NCI-H146 (cell line): Measurements from ENCODE around the gene GRK5.
A peak's percentile ranks its signal among the peaks of the same experiment; 100 is the strongest.
"Not testable (repeated sequence)": the region's sequence is repeated elsewhere in the genome, so short reads cannot be mapped to it uniquely, and the experiment has no call there.

Source experiments
- DNase-seq: peaks from one replicate; lab custom pipeline; 2025; lab: John Stamatoyannopoulos, UW

The GRK5 gene

DNA sequence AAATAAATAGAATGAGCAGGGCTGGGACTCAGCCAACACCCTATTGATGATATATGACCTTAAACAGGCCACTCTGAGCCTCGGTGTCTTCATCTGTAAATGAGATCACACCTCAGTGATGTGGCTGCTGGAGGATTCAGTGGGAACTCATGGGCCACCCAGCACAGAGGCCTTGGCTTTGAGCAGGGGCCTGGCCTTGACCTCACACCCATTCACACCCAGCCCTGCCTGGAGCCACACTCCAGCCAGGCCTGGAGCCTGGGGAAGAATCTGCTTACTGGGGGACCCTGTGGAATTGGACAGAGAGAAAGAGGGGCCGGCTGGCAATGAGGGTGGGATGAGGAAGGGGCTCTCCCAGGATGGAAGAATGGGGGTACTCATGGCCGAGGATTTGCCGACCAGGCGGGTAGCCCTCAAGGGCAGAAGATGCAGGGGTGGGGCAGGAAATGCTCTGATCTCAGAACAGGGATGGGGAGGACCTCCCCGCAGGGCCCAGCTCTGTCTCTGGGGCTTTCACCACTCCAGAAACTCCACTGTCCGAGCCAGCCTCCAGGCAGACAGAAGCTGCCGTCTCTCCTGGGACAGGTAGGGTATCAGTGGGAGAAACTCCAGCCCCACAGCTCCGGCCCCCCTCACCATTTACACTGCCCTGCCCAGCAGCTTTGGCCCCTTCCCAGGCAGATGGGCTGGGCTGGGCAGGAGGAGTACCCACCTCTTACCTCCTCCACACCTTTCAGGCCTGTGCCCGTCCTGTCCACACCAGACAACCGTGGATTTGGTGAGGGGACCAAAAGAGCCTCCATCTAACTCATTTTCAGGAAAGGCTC is 253.2 kb downstream of the GRK5 start:
- no peak for DNase-seq

DNA sequence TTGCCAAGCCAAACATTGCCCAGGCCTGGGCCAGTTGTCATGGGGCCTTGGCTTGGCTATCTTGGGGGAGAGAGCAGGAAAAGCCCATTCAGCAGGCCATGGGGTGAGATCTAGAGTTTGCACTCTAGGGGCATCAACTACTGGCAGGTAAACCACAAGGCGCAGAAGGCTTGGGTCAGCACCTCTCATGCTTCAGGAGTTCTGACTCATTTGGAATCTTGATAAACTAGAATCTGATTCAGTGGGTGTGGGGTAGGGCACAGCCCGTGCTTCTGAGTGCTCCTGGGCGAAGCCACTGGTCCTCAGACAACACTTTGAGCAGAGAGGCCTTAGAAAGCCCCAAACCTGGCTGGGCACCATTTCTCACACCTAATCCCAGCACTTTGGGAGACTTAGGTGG is 254.0 kb downstream of the GRK5 start:
- DNase-seq, result no peak

DNA sequence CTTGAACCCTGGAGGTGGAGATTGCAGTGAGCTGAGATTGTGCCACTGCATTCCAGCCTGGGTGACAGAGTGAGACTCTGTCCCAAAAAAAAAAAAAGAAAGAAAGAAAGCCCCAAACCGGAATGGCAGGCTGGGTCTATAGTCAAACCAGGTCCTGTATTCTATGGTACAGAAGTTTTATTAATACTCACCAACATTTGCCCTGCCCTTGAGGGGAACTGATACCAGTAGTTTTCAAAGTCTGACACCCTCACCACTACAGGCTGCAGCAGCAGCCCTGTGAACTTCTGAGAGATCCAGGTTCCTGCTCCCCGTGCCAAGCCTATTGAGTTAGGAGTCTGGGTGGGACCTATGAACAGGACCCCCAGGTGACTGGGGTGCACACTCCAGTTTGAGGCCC is 254.6 kb downstream of the GRK5 start:
- no peak for DNase-seq

DNA sequence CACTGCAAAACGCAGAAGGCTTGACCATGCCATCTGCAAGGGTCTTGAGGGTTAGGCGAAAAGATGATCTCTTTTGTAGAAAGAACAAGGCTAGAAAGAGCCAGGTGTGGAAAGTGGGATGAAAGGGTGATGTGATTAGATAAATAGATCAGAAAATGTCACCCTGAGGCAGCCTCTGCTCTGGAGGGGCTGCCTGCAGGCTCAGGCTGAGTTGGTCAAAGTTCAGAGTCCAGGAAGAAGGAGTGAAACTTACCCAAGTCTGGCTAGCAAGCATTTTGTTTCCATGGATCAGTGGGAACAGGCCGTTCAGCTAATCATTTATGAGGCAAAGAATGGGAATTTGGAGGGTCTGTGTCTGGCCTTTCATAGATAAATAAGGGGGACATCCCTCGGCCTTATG is 255.4 kb downstream of the GRK5 start:
- DNase-seq, result no peak

DNA sequence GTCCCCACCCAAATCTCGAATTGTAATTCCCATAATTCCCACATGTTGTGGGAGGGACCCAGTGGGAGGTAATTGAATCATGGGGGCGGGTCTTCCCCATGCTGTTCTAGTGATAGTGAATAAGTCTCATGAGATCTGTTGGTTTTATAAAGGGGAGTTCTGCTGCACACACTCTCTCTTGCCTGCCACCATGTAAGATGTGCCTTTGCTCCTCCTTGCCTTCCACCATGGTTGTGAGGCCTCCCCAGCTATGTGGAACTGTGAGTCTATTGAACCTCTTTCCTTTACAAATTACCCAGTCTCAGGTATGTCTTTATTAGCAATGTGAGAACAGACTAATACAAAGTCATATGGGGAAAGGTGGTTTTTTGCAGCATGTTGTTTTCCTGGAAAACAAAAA is 255.8 kb downstream of the GRK5 start:
- DNase-seq, result not testable (repeated sequence)

DNA sequence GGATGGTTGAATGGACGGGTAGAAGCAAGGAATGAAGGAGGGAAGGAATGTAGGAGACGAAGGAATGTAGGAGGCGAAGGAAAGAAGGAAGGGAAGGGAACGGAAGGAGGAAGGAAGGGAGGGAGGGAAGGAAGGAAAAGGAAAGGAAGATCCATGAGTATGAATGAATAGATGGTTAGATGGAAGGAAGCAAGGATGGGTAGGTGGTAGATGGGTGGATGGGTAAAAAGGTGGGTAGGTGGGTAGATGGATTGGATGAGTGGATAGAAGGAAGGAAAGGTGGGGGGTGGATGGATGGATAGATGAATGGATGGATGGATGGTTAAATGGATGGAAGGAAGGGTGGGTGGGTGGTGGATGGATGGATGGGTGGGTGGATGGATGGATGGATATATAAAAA is 257.7 kb downstream of the GRK5 start:
- DNase-seq, result no peak

DNA sequence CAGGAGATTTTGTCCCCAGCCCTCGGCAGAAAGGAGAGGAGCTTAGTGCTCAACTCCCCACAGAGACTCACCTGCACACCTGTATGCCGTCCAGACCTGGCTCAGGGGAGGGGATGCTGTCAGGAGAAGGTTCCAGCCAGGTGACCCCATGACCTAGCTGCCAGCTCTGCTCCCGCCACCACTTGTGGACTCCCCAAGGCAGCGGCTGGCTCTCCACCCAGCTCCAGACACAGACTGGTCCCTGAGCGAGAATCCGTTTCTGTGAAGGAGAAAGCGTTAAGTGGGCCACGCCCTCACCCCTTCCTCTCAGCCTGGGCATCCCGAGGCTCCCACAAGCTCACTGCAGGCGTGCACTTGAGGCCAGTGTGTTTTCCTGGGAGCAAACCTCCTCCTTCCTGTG is 258.7 kb downstream of the GRK5 start:
- DNase-seq, result no peak

DNA sequence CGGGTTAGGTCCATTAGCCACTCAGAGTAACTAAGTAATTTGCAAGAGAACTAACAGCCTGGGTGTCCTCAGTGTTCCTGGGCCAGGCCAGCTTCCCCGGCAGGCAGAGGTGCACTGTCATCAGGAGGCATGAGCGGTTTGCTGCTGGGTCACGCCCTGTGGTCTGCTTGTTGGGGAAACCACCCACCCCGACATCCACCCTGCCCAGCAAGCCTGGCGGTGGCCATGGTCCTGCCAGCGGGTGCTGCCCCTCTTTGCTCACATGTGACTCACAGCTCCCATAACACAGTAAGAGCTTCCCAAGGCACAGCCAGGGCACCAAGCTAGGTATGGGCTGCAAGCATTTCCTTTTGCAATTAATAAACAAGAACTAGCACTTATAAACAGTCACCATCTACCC is 259.3 kb downstream of the GRK5 start:
- DNase-seq, result no peak

DNA sequence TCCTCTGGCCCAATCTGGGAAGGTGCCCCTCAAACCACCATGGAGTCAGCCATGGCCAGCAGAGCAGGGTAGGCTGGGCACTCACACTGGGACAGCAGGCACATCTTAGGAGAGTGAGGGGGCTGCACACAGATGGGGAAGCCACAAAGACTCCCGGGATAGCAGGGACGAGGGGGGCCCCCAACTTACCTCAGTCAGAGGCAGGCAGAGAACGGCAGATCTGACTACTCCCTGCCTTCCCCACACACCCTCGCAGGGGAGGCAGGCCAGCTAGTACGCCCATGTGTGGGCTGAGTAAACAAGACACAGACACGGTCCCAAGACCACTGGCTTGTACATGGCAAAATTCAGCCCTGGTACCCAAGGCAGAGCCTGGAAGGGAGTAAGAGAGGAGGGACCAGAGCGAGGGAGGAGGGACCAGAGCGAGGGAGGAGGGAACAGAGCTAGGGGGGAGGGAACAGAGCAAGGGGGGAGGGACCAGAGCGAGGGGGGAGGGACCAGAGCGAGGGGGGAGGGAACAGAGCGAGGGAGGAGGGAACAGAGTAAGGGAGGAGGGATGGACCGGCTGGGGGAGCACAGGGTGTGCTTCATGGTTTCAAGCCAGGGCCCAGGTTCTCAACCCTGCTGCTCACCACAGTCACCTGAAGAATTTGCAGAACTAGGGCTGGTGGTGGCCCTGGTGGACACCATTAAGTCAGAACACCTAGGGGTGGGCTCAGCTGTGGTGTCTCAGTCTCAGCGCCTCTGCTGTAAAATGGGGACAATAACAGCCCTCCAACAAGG is 261.4 kb downstream of the GRK5 start:
- DNase-seq, result no peak

DNA sequence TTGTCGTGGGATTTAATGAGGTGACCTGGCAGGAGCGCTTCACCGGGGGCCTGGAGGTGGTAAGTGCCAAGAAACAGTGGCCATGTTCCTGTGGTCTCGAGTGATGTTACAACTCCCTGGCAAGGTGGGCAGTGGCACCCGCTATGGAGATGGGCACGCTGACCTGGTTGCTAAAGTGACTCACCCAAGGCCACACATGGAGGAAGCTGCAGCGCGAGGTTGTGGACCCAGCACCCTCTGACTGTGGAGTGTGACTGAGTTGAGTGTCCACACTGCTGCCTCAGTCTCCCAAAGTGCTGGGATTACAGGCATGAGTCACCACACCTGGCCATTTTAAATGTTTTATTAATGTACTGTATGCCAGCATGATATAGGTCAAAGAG is 261.9 kb downstream of the GRK5 start:
- no peak for DNase-seq

DNA sequence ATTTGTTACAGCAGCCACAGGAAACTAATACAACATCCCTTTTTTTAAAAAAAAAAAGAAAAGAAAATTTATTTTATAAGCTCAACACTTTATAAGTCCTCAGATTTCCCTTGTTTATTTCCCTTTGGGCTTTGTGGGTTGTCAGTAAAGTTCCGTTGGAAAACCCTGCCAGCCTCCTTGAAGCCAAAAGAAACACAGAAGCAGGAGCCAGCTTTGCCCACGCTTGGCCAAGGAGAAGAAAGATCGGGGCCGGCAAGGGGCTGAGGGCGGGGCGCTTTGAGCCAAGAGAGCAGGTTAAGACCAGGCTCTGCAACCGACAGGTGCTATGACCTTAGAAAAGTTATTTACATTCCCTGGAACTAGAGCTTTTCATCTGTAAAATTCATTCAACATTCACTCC is 262.5 kb downstream of the GRK5 start:
- no peak for DNase-seq

DNA sequence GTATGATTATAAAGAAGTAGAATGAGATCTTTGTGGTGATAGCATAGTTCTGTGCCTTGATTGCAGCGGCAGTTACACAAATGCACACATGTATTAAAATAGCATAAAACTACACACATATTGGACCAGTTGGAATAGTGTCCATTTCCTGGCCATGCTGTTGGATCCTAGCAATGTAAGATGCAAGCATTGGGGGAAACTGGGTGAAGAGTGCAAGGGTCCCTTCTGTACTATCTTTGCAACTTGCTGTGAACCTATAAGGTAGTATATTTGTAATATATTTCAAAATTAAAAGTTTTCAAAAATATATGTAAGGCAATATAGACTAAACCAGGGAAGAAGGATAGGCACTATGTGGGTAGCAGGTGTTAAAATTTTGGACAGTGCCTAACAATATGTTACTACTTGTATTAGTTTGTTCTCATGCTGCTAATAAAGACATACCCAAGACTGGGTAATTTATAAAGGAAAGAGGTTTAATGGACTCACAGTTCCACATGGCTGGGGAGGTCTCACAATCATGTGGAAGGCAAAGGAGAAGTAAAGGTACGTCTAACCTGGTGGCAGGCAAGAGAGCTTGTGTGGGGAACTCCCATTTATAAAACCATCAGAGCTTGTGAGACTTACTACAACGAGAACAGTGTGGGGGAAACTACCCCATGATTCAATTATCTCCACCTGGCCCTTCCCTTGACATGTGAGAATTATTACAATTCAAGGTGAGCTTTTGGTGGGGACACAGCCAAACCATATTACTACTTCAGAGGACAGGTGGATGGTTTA is 263.7 kb downstream of the GRK5 start:
- DNase-seq, result no peak

DNA sequence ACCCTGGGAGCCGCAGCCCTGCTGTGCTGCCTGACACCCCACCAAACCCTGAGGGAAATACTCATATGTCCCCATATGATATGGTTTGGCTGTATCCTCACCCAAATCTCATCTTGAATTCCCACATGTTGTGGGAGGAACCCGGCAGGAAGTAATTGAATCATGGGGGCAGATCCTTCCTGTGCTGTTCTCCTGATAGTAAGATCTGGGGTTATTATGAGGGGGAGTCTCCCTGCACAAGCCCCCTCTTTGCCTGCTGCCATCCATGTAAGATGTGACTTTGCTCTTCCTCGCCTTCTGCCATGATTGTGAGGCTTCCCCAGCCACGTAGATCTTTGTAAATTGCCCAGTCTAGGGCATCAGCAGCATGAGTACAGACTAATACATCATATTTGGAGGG is 266.4 kb downstream of the GRK5 start:
- no peak for DNase-seq

DNA sequence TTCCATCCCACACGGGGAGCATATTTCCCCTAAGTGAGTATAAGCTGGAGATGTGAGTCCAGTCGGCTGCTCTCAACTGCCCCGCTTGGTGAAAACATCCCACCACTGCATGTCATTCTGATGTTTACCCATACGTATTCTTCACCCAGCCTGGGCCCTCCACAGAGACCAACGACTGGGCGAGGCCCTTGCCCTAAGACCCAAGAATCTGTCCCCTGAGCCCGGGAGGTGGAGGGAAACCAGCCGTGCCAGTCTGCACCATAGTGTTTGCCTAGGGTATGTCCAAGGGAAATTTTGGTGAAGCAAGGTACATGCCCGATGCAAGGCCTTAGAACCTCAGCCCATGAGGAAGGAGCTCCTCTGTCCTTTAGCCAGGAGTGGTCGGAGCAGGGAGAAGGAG is 267.2 kb downstream of the GRK5 start:
- DNase-seq, result no peak

DNA sequence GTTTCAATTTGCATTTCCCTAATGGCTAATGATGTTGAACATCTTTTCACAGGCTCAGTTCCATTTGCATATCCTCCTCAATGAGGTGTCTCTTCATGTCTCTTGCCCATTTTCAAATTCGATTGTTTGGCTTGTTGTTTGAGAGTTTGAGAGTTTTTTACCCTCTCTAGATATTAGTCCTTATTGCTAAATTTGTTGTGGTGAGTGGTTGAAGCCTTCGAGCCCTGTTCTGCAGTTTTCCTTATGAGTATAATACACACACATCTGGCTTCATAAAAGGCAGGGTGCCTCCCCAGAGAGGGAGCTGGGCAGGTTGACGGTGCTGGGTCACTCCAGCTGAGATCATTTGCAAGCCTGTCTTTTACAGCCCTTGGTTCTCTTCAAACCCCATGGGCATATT is 270.1 kb downstream of the GRK5 start:
- DNase-seq, result no peak

DNA sequence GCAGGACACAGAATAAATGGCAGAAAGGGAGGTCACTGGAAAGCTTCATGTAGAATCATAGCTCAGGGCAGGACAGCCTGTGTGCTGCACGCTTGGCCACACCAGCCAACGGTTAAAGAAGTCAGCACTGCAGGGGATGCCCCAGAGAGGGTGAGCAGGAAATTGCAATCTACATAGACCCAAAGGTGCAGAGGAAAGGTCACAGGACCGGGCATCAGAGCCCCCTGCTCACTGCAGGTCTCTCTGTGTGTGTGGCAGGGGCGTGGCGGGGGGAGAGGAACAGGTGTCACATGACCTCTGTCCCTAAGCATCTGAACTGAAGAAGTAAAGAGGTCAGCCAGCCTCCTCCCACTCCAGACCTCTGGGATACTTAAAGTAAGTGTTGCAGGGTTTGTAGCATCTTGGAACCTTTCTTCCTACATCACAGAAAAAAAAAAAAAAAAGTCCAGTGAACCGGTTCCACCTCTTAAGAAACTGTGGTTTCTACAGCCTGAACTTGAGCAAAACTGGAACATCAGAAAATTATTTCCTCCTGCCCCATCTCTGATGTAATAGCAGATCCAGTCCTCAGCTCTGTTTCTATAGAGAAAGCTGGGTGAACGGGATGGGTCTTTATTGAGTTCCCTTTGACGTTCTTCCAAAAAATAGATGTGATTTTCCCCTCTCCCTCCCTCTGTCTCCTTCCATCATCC is 270.9 kb downstream of the GRK5 start:
- no peak for DNase-seq

DNA sequence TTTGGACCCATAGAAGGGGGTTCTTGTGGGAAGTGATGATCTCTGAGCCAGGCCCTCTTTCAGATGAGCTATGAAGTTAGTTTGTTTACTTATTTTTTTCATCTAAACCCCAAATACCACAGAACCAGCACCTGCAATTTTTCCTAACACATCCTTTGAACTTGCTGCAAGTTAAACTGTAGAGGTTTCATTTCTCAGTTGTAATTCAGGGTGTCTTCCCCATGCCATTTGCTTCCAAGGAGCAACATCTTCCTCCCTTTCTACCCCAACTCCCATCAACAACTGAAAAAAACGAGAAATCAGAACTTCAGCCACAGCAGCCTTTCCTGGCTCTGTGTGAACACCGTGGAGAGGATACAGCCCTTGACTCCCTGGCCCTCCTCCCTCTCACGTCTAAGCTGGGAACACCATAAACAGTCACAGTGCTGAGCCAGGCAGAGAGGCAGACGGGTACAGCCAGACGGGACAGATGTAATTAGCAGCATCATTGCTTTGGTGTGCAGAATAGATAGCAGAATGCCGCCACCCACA is 271.5 kb downstream of the GRK5 start:
- DNase-seq, result no peak

DNA sequence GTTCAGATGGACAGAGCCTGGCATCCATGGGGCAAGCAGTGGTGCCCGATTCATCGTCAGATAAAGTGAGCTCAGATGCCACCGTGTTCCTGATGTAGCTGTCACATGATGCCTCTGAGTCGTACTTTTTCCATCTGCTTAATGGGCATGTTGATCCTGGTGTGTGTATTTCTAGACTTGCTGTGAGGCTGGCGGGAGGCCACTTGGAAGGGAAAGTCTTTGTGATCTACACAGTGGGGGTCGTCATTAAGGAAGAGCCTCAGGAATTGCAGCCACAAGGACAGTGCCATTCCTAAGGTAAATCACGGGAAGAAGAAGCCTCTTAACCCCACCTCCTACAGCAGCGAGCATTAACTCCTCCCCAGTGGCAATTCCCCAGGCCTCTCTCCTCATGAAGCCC is 272.2 kb downstream of the GRK5 start:
- DNase-seq, result peak; percentile 16

DNA sequence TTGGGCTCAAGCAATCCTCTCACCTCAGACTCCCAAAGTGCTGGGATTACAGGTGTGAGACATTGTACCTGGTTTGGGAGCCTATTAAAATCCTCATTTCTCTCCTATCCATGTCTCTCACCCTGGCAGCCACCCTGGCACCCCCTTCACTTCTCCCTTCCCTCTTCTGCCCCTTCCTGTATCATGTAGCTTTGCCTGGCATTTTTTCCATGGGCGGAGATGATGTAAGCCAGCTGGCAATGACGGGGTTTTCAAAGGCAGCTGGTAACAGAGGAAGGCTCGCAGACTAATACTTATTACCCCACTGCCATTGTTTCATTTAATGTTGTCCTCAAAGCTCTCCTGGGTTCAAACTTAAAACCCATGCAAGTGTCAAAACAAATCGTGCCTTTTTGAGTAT is 273.3 kb downstream of the GRK5 start:
- no peak for DNase-seq

DNA sequence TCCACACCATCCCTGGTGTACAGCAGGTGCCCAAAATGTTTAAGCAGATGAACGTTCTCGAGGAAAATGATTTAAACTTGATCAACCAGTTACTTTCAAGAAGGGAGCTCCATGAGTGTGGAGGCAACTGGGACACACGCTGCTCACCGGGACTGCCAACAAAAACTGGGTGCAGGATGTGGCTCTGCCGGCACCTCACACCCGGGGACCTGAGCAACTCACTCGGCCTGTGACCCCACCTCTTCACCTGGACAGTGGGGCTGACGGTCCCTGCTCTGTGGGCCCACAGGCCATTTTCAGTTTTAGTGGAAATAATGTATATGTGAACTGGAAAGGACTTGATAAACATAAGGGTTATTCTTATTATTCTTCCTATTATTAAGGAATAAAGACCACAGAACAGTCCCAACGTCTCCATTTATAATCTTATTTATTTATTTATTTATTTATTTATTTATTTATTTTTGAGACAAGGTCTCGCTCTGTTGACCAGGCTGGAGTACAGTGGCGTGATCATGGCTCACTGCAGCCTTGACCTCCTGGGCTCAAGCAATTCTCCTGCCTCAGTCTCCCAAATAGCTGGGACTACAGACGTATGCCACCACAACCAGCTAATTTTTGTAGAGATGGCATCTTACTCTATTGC is 274.5 kb downstream of the GRK5 start:
- no peak for DNase-seq

DNA sequence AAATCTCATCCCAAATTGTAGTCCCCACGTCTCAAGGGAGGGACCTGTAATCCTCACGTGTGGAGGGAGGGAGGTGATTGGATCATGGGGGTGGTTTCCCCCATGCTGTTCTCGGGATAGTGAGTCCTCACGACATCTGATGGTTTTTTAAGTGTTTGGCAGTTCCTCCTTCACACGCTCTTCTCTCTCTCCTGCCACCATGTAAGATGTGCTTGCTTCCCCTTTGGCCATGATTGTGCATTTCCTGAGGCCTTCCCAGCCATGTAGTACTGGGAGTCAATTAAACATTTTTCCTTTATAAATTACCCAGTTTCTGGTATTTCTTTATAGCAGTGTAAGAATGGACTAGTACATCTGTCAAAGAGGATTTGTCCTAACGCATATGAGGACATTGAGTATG is 275.6 kb downstream of the GRK5 start:
- no peak for DNase-seq
